Stimulated activated CD4-positive, alpha-beta T cell treated with anti-CD3 and anti-CD28 coated beads, Interleukin-4, amount 100 ng/mL, for 1 hour (primary cell): ENCODE data around the gene SUPT20HL1.
"Not testable (repeated sequence)": the region's sequence is repeated elsewhere in the genome, so short reads cannot be mapped to it uniquely, and the experiment has no call there.

Source experiments
- DNase-seq: peaks from one replicate; pipeline ENCODE4 v3.0.0-alpha.2; 2020

The SUPT20HL1 gene

DNA sequence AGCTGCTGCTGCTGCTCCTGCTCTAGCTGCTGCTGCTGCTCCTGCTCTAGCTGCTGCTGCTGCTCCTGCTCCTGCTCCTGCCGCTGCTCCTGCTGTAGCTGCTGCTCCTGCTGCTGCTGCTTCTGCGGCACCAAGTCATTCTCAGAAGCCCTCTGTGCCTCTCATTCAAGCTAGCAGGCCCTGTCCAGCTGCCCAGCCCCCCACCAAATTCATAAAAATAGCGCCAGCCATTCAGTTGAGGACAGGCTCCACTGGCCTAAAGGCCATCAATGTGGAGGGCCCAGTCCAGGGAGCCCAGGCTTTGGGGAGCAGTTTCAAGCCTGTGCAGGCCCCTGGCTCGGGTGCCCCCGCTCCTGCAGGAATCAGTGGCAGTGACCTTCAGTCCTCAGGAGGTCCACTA, 3.9 kb downstream of the SUPT20HL1 start:
- no peak for DNase-seq

DNA sequence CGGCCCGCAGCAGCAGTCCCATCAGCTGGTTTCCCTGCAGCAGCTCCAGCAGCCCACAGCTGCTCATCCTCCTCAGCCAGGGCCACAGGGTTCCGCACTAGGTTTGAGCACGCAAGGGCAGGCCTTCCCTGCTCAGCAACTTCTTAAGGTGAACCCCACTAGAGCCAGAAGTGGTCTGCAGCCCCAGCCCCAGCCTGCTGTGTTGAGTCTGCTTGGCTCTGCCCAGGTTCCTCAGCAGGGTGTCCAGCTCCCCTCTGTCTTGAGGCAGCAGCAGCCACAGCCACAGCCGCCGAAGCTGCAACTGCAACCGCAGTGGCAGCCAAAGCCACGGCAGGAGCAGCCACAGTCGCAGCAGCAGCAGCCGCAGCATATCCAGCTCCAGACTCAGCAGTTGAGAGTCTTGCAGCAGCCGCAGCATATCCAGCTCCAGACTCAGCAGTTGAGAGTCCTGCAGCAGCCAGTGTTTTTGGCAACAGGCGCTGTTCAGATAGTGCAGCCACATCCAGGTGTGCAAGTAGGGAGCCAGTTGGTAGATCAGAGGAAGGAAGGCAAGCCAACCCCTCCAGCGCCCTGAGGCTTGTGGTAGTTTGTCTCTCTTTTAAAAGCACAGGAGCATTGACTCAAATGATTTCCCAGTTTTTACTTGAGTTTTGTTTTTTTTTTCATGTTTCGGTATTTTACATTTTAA, 4.6 kb downstream of the SUPT20HL1 start:
- no peak for DNase-seq

DNA sequence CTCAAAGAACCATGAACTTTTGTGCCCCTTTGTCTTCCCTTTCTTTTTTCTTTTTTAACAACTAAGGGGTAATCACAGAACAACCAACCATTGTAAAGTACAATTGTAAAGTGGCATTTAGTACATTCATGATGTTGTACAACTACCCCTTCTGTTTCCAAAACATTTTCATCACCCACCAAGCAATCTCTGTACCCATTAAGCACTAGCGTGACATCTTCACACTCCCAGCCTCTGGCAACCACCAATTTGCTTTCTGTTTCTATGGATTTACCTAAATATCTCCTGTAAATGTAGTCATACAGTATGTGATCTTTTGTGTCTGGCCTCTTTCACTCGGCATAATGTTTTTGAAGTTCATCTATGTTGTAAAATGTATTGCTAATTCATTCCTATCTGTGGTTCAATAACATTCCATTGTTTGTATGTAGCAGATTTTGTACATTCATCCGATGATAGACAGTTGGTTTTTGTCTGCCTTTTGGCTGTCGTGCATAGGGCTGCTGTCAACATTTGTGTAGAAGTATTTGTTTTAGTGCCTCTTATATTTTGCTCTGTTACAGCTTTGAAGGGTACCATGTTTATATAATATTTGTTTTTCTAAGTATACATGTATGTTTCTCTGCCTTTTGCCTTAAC, 6.4 kb downstream of the SUPT20HL1 start:
- not testable (repeated sequence) for DNase-seq

DNA sequence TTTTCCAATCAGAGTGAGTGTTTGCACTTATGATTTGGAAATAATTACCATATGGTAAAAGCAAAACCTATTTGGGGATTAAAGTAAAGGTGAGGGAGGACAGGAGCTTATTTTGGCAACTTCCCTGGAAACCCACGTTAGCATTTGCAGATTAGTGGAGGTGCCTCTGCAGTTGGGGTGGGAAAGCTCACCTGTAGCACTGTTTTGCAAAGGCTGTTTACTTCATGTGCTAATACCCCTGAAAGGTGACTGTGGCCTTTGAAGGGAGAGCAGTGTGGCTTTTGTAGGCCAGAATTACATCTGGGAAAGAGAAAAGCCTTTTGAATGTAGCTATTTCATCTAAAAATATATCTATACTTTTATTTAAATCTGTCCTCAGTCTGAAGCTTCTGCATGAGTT, 9.4 kb downstream of the SUPT20HL1 start:
- DNase-seq = no peak

DNA sequence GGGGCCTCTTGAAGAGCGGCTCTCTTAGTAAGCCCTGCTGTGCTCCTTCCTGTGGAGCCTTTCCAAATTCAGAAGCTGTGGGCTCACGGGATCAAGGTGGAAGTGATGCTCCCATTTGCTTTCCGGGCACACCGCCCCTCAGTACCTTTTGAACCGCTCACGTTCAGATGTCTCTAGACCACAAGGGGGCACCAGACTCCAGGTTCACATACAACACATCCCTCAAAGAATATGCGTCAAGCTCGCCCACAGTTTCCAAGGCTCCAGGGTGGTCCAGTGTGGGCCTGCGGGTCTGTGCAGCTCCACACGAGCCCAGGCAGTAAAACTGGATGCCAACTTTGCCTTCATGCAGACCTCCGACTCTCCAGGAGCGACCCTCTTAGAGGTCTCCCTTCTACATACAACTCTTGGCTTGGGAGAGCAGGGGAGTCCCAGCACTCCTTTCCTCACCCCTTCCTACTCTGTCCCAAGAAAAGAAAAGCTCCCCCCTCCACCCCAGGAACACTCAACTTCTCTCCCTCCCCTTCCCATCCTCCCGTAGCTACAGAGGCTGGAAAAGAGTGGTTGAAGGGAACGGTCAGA, 11.0 kb downstream of the SUPT20HL1 start:
- DNase-seq = peak; percentile 45

DNA sequence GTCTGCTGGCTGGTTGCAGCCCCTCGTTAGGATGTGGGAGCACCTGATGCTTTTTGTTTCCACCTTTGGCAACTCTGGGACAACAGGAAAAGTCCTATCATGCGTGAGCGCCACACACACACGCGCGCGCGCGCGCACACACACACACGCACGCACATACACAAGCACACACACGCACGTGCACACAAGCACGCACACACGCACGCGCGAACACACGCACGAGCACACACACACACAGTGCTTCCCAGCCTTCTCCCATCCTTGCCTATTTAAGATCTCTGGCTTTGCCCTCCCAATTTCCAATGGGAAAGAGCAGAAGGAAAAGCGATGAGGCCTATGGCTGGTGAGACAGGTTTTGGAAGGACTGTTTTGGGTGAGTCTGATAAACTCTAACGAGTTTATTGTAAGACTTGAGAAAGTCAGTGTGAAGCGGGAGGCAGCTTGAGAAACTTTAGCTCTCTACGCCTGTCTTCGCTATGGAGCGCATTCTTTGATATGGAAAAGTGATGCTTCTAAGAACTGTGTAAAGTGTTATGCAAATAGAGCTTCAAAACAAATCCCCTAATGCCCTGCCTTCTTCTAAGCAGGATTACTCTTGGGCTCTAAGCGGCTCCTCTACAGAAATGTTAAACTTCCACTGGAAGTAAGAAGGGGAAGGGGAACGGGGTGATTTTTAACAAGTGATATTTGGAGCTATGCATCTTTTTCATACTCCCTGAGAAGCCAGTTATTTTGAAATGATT, 11.8 kb downstream of the SUPT20HL1 start:
- DNase-seq = no peak

DNA sequence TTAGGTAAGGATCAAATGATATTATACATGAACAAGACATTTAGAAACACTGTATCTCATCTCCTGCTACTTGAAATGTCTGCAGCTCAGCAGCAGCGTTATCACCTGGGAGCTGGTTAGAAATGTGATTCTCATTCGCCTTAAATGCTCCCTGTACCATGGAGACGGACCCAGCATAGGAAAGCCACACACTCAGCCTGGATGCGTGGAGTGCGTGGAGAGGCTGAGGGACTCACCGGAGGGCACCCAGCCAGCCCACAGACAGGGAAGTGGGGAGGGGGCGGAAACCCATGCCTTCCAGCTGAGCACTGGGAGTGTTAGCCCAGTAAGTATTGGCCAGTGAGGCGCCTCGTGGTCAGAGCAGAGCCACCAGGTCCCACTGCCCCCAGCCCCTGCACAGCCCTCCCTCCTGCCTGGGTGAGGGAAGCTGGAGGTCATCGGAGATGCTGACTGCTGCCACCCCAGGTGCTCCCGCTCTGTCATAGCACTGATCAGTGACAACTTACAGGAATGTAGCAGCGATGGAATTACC, 15.2 kb downstream of the SUPT20HL1 start:
- no peak for DNase-seq

DNA sequence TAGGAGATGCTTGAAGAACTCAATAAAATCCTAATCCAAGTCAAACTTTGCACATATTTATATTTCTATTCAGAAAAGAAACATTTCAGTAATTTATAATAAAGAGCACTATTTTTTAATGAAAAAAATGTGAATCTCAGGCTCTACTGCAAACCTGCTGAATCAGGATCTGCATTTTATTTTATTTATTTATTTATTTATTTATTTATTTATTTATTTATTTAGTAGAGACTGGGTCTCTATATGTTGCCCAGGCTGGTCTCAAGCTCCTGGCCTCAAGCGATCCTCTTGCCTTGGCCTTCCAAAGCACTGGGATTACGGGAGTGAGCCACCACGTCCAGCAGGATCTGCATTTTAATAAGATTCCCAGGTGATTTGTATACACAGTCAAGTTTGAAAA, 16.0 kb downstream of the SUPT20HL1 start:
- no peak for DNase-seq

DNA sequence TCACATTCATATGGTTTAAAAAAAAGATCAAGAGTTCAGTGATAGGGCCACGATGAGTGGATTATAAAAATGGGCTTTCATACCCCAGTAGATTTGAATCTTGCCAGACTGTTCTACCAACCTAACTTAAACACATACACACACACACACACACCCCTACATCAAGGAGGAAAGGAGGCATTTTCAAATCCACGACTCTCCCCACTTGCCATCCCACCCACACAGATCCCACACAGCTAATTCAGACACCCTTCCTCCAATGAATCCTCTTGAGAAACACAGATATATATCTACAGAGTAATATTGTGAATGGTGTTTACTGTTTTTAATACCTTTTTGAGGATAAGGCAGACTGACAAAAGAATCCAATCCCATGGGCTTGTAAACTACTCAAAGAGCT, 16.8 kb downstream of the SUPT20HL1 start:
- DNase-seq = no peak

DNA sequence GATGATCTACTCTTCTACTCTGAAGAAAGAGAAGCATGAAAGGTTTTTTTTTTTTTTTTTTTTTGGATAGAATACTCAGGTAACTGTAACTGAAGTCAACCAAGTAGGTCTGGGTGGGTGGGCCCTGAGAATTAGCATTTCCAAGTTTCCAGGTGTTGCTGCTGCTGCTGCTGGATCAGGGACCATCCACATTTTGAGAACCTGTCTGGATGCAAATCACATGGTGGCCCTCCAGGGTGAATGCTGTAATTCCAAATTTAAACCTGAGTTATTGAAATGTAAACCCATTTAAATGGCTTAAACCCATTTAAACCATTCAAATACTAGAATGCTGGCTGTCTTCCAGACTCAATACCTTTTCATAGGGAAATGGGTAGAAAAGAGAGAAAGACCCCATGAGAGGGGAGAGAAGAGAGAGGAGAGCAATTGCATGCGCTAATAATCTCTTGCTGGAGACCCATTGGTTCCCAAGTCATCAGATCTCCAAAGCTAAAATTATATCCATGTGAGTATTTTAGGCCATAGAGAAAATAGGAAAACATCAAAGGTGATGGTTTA, 17.6 kb downstream of the SUPT20HL1 start:
- DNase-seq = no peak

DNA sequence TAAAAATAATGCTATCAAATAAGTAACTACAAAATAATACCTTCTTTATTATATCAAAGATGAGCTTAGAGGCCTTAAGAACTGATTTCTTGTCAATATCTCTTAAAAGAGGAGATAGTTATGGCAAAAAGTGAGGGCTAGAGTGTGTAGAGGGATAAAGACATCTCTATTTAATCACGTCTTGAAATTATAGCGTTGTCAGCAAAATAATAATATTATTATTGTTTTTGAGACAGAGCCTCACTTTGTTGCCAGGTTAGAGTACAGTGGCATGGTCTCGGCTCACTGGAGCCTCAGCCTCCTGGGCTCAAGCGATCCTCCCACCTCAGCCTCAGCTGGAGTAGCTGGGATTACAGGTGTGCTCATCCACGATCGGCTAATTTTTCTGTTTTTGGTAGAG, 18.3 kb downstream of the SUPT20HL1 start:
- no peak for DNase-seq

DNA sequence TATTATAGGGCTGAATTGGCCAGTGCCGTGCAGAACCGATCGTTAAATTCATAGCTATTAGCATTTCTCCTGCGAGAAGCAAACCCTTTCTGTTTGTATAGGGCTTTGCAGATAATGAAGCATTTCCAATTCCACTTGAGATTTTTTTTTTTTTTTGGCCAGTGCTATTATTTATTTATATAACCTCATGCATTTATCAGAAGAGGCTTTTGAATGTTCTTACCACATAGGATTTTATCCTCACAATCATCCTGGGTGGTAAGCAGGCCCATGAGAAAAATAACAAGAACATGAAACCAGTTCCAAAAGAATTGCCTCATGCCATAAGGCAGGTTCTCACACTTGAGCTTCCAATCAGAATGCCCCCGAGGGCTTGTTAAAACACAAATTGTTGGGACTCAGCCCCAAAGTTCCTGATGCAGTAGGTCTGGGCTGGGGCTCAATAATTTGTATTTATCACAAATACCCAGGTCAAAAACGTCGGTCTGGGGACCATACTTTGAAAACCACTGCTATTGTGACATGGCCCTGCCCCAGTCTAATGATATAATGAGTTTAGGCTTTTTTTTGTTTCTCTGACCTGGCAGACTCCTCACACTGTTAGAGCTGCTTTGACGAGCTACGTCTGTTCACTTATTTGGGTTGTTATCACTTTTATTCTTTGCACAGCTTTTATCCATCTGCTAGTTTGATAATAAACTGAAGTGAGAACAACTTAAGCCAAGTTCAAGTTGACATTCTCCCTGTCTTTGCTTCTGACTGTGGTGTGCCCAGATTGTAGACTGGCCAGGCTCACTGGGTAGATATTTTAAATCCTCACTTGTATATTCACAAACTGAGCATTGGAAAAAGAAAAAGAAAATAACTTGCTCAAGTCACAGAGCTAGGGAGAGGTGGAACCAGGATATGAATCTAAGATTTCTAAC, 20.1 kb downstream of the SUPT20HL1 start:
- no peak for DNase-seq

DNA sequence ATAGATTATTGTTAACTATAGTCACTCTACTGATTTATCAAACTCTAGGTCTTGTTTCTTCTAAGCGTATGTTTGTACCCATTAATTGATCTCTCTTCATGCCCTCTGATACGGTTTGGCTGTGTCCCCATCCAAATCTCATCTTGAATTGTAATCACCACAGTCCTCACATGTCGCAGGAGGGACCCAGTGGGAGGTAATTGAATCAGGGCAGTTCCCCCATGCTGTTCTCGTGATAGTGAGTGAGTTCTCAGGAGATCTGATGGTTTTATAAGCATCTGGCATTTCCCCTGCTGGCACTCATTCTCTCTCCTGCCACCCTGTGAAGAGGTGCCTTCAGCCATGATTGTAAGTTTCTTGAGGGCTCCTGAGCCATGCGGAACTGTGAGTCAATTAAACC, 21.9 kb downstream of the SUPT20HL1 start:
- DNase-seq = not testable (repeated sequence)

DNA sequence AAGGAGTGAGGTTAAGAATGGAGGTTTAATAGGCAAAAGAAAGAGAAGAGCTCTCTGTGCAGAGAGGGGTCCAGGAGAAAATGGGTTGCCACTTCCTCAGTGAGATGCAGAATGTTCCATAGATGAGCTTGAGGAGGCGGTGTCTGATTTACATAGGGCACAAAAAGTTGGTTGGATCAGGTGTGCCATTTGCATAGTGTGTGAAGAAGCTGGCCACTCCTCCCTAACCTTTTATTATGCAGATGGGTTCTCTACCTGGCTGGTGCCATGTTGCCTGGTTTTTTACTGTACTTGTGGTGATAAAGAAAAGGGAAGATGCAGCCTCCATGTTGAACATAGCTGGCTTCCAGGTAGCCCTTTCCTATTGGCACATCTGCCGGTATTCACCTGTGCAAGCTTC, 27.3 kb downstream of the SUPT20HL1 start:
- DNase-seq = no peak

DNA sequence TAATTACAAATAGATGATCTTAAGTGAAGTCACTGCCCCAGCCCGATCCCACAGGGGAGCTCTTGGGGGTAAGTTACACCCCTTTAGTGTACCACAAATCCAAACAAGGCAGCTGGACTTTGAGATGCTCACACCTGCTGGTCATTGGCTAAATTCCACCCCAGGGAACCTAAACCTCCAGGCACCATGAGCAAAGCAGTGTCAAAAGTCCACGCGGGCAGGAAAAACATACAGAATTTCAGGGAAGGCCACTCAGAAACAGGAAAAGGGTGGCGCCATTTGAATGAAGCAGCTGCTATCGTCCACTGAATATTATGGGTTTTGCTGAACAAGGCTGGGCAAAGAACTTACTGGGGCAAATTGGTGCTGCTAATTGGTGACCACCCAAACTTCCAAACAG, 30.9 kb downstream of the SUPT20HL1 start:
- DNase-seq = no peak

DNA sequence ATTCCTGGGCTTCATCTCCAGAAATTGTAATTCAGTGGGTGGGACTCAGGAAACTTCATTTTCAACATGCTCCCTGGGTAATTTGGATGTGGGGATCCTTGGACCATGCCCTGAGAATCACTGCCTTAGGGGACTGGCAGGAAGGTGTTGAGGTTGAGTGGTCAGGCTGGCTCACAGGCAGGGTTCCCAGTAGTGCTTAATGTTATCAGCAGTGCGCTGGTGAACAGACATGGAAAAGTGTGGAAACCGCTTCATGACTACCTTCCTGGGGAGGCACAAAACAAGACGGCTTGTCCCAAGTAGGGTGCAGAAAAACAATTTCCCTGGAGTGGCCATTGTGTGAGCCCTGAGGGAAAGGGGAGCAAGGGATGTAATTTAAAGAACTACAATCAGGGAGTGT, 31.4 kb downstream of the SUPT20HL1 start:
- no peak for DNase-seq

DNA sequence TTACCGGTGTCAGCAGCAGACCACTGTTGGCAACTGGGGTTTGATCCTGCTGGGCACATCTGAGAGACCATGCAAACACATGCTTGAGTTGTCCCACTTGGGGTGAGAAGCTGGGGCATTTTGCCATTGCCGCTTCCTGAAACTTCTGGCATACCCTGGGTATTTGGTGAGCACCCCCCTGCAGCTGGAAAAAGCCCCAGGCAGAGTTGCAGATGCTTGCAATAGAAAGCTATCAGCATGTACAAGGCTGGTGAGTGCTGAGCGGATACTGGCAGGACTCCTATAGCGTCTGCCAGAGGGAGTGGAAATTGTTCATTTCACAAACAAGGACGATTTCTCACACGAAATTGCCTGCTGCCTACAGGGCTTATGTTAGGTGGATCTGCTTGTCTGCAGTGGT, 32.3 kb downstream of the SUPT20HL1 start:
- DNase-seq = no peak

DNA sequence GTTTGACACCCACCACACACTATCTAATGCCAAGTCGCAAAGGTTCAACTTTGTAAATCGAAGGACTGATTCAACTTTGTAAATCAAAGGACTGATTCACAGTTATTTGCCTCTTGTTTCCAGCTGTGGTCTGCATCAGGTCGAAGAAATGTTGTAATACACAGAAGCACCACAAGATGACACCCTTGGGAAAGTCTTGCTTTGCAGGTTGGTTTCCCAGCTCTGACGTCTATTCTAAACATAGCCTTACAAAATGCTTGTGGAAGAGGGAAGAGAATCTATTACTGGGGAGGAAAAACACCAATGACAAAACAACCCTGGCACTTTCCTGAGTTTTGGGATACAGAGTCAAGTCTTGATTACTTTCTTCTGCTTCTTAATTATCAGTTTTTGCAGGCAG, 35.3 kb downstream of the SUPT20HL1 start:
- DNase-seq = no peak

DNA sequence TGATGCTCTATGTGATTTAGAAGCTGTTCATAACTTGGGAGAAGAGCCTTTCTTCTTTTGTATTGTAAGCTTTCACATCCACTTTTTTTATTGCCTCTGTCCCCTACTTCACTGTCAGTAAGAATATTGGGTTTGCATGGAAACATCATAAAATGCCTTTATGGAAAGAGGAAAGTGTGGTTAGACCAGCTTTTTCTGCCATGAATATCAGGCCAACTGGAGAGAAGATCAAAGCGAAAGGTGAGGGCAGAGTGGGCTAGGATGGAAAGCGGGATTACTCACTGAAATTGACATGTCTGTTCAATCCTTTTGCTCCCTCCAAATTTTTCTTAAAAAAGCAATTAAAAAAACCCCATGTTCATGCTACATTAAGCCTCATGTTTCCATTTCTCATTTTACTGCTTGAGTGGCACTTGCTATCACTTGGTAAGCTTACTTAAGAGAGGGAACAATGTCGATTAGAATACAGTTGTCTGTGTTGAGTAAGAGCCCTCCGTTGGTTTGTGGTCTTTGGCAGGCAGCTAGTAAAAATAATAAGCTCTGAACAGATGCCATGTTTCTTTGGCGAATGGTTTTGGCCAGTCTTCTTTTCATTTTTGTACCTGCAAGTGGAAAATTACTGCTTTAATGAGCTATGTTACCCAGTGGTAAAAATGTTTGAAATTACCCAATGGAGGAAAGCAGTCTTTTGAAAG, 35.9 kb downstream of the SUPT20HL1 start:
- no peak for DNase-seq

DNA sequence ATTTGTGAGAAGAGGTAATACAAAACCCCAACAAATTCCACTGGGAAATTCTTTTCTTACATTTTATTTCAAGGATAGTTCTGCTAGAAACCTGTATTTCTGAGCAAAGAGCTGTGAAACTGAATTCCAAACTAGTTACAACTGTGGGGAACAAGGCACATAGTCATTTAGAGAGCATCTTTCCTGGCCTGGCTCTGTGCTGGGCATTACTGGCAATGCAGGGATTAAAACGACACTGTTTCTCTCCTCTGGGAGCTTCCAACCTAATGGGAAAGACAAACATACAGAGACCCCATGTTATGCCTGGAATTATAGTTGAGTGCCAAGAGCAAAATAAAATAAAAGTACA, 36.5 kb downstream of the SUPT20HL1 start:
- no peak for DNase-seq

DNA sequence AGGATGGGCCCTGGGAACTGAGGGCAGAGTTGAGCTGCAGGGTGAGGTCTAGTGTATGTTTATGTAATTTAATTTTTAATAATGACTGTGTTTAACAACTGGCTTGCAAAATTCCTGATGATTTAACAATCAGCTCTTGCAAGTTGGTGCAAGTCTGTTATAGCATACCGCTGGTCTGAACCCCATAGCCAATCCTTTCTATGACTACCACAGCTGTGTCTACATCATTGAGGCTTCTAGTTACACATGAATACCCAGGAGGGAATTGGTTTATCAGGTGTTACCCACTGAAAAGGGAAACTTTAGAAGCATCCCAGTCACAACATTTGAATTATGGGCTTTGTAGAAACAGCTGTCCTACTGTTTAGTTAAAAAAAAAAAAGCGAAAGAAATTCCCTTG, 38.3 kb downstream of the SUPT20HL1 start:
- DNase-seq = no peak

DNA sequence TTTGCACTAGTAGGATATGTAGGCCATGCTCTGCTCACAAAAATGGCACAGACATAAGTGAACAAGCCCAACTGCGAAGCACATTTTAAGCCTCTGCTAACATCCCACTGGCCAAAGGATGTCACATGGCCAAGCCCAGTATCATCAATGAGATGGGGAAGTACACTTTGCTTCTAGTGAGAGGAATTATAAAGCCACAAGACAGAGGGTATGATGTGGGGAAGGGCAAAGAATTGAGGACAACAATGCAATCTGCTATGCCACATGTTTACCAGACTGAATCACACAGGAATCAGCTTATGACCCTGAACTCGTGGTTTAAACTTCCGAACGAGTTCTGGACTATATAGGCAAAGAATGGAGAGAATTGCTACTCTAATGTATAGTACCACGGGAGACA, 39.1 kb downstream of the SUPT20HL1 start:
- DNase-seq = no peak
